SK-N-SH (cell line): Measurements from ENCODE around the gene DENND2C. TPM values are rescaled to one million over a fixed set of nuclear protein-coding genes. Genes with fewer than 3 reads are reported as not detected.

Source experiments
- CTCF ChIA-PET: fragments of 300-600, 350-600 bp; formaldehyde crosslinking; extraction: SDS; loops from one replicate; lab custom pipeline; 2021; lab: Yijun Ruan, JAX
- POLR2A ChIA-PET: fragments of 350-600 bp; sonication (Branson Sonifier 250); formaldehyde crosslinking; extraction: SDS; loops from one replicate; lab custom pipeline; 2020; ENCODE audit warnings: antibody characterized with exemption, inconsistent platforms; lab: Yijun Ruan, JAX
- DNase-seq: peaks from one replicate; pipeline ENCODE4 v3.0.0; 2012
- H2AFZ ChIP-seq: fragments of 200-600 bp; sonication (generic); 2 replicates; pipeline ENCODE4 v1.8.1; 2016; ENCODE audit warnings: antibody characterized with exemption, mild to moderate bottlenecking, low read depth
- H3F3A ChIP-seq: fragments of 200-600 bp; sonication (generic); replicated peaks from 2 replicates; pipeline ENCODE3; 2016; ENCODE audit warnings: antibody characterized with exemption, mild to moderate bottlenecking; ENCODE audit not compliant: insufficient read depth
- H3K27ac ChIP-seq, 2 experiments: fragments of 200-500 bp in 1 of 2; fragments of 200-600 bp in 1 of 2; sonication (Bioruptor generic) in 1 of 2; sonication (generic), shearing (Covaris generic) in 1 of 2; 2 replicates each; pipeline versions ENCODE4 v1.5.1 to v1.6.1; 2014 to 2016; ENCODE audit warnings: low read depth in 2 of 2, inconsistent platforms in 1 of 2, low read length in 1 of 2, mild to moderate bottlenecking in 1 of 2, mixed read lengths in 1 of 2
- H3K27me3 ChIP-seq: fragments of 200-600 bp; sonication (generic), shearing (Covaris generic); 2 replicates; pipeline ENCODE4 v1.6.1; 2016; ENCODE audit warnings: mixed run types; ENCODE audit not compliant: insufficient read depth
- H3K36me3 ChIP-seq, 2 experiments: fragments of 200-500 bp in 1 of 2; fragments of 200-600 bp in 1 of 2; sonication (Bioruptor generic) in 1 of 2; sonication (generic) in 1 of 2; replicated peaks in 1 of 2; 2 replicates each; pipeline versions ENCODE3 to v1.5.1; 2014 to 2016; ENCODE audit warnings: low read length in 1 of 2, mild to moderate bottlenecking in 1 of 2; ENCODE audit not compliant: insufficient read depth in 2 of 2, control insufficient read depth in 1 of 2
- H3K4me1 ChIP-seq, 2 experiments: fragments of 200-500 bp in 1 of 2; fragments of 200-600 bp in 1 of 2; sonication (Bioruptor generic) in 1 of 2; sonication (generic), shearing (Covaris generic) in 1 of 2; 2 replicates each; pipeline versions ENCODE4 v1.5.1 to v1.6.1; 2014 to 2016; ENCODE audit warnings: low read depth in 1 of 2, low read length in 1 of 2, mixed run types in 1 of 2; ENCODE audit not compliant: insufficient read depth in 2 of 2, control insufficient read depth in 1 of 2
- H3K4me2 ChIP-seq: fragments of 200-600 bp; sonication (generic), shearing (Covaris generic); 2 replicates; pipeline ENCODE4 v1.6.1; 2017; ENCODE audit warnings: mixed run types
- H3K4me3 ChIP-seq, 2 experiments: fragments of 200-500 bp in 1 of 2; fragments of 200-600 bp in 1 of 2; sonication (Bioruptor generic) in 1 of 2; sonication (generic), shearing (Covaris generic) in 1 of 2; 2 replicates each; pipeline versions ENCODE4 v1.5.1 to v1.8.1; 2014 to 2016; ENCODE audit warnings: low read depth in 2 of 2, inconsistent platforms in 1 of 2, low read length in 1 of 2, mild to moderate bottlenecking in 1 of 2, mixed read lengths in 1 of 2, moderate library complexity in 1 of 2
- H3K79me2 ChIP-seq: fragments of 200-600 bp; sonication (generic); 2 replicates; pipeline ENCODE4 v1.8.1; 2017; ENCODE audit warnings: mild to moderate bottlenecking; ENCODE audit not compliant: insufficient read depth
- H3K9ac ChIP-seq: fragments of 200-600 bp; sonication (generic); 2 replicates; pipeline ENCODE4 v1.6.1; 2017; ENCODE audit warnings: mixed run types
- H3K9me2 ChIP-seq: fragments of 200-600 bp; sonication (generic); 2 replicates; pipeline ENCODE4 v1.6.1; 2017; ENCODE audit warnings: mixed run types
- H3K9me3 ChIP-seq: fragments of 200-600 bp; sonication (generic); 2 replicates; pipeline ENCODE4 v1.6.1; 2017; ENCODE audit warnings: mixed run types, mild to moderate bottlenecking, moderate library complexity
- H4K20me1 ChIP-seq: fragments of 200-600 bp; sonication (generic); 2 replicates; pipeline ENCODE4 v1.6.1; 2017; ENCODE audit warnings: mild to moderate bottlenecking, mixed run types; ENCODE audit not compliant: insufficient read depth
- EP300 ChIP-seq, 2 experiments: IDR thresholded peaks; 2 replicates each; pipeline versions ENCODE4 v1.4.0 to v1.6.1; 2012; ENCODE audit warnings: borderline replicate concordance in 1 of 2, low read depth in 1 of 2, low read length in 1 of 2
- MEF2A ChIP-seq: IDR thresholded peaks from 2 replicates; pipeline ENCODE4 v1.4.0; 2012; ENCODE audit warnings: low read depth, borderline replicate concordance
- MXI1 ChIP-seq: IDR thresholded peaks from 2 replicates; pipeline ENCODE4 v1.6.1; 2012; ENCODE audit warnings: mild to moderate bottlenecking, low read depth, low read length, improper control_type of control experiment
- RAD21 ChIP-seq: IDR thresholded peaks from 2 replicates; pipeline ENCODE4 v1.6.1; 2012; ENCODE audit warnings: mild to moderate bottlenecking, low read length
- RFX5 ChIP-seq: IDR thresholded peaks from 2 replicates; pipeline ENCODE4 v1.6.1; 2012; ENCODE audit warnings: mild to moderate bottlenecking, improper control_type of control experiment, low read length
- SIN3A ChIP-seq: IDR thresholded peaks from 2 replicates; pipeline ENCODE4 v1.6.1; 2012; ENCODE audit warnings: low read depth, mild to moderate bottlenecking, low read length, moderate library complexity, borderline replicate concordance
- WGBS: methylation state at CpG from one replicate; pipeline ENCODE4 v1.1.6; 2017; ENCODE audit warnings: low lambda C conversion rate; 5-methylcytosine and 5-hydroxymethylcytosine counted together
- polyA plus RNA-seq, 3 experiments: library from polyadenylated mRNA; depleted of rRNA; stranded (reverse); fragments of >200 nt; gene quantifications; 2 replicates each; pipeline ENCODE4 v1.2.3, GENCODE V29; 2012
- TF ChIP-seq, protein P1 (sequence below): fragments of 200-600 bp; sonication (generic); IDR thresholded peaks from 2 replicates; pipeline ENCODE4 v1.6.1; 2017; ENCODE audit warnings: antibody characterized with exemption, mild to moderate bottlenecking, moderate library complexity
- TF ChIP-seq, protein P2 (sequence below): IDR thresholded peaks from 2 replicates; pipeline ENCODE4 v1.4.0; 2012; ENCODE audit warnings: low read depth, borderline replicate concordance
- TF ChIP-seq, protein P3 (sequence below): IDR thresholded peaks from 2 replicates; pipeline ENCODE4; 2012
- TF ChIP-seq, protein P4 (sequence below): fragments of 150-350 bp; IDR thresholded peaks from 2 replicates; pipeline ENCODE4 v1.6.1; 2016; ENCODE audit warnings: mild to moderate bottlenecking, low read depth, low read length

Gene DENND2C
- polyA plus RNA-seq, 1 of the 3 experiments (the other 2 are of a cell fraction) = 0.03 TPM

DNA sequence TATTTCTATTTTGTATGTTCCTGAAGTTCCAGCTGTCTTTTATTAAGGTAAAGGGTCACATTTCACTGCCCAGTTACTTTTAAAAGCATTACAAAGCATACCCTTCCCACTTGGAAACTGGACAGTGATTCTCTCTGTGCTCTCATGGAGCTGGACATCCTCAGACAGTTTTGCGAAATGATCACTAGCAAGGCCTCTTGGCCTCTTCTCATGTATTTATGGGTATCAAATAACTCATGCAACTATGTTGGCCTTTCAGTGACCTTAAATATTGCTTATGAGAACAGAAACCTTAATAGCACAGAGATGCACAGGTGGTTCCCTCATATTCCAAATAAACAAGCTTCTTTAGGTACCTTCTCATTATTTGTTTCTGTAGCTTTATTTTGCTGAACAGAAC lies 33.4 kb upstream of the DENND2C start:
- H4K20me1 ChIP-seq = no peaks in the 10 kb centered on the region
- no peak overlapping the region for H3K4me2 ChIP-seq
- DNase-seq = no peak
- WGBS = 100% methylated on average over 1 of the region's 1 CpG
- H3K4me1 ChIP-seq = no peaks in the 10 kb centered on the region; a peak in 1 of 4 replicates
- no peak overlapping the region for H3K4me3 ChIP-seq
- peaks cover 31 to 42% of the 10 kb centered on the region in 2 experiments for H3K36me3 ChIP-seq
- no peak overlapping the region for H3K9ac ChIP-seq
- H3K79me2 ChIP-seq = no peaks in the 10 kb centered on the region
- H3K27me3 ChIP-seq = no peaks in the 10 kb centered on the region; the same call in 1 of the 2 replicates
- H2AFZ ChIP-seq = no peak overlapping the region
- no peak overlapping the region for H3K27ac ChIP-seq
- H3K9me2 ChIP-seq = no peaks in the 10 kb centered on the region
- no peaks in the 10 kb centered on the region for H3K9me3 ChIP-seq
- TF ChIP-seq EP300 (IDR thresholded peaks at IDR 0.05; ENCODE audit: borderline replicate concordance in 1 of 2, low read depth in 1 of 2, low read length in 1 of 2) = no peak
- TF ChIP-seq, protein P1, sequence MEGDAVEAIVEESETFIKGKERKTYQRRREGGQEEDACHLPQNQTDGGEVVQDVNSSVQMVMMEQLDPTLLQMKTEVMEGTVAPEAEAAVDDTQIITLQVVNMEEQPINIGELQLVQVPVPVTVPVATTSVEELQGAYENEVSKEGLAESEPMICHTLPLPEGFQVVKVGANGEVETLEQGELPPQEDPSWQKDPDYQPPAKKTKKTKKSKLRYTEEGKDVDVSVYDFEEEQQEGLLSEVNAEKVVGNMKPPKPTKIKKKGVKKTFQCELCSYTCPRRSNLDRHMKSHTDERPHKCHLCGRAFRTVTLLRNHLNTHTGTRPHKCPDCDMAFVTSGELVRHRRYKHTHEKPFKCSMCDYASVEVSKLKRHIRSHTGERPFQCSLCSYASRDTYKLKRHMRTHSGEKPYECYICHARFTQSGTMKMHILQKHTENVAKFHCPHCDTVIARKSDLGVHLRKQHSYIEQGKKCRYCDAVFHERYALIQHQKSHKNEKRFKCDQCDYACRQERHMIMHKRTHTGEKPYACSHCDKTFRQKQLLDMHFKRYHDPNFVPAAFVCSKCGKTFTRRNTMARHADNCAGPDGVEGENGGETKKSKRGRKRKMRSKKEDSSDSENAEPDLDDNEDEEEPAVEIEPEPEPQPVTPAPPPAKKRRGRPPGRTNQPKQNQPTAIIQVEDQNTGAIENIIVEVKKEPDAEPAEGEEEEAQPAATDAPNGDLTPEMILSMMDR = no peak
- no peak for TF ChIP-seq MEF2A
- TF ChIP-seq MXI1 = no peak
- TF ChIP-seq, protein P2, sequence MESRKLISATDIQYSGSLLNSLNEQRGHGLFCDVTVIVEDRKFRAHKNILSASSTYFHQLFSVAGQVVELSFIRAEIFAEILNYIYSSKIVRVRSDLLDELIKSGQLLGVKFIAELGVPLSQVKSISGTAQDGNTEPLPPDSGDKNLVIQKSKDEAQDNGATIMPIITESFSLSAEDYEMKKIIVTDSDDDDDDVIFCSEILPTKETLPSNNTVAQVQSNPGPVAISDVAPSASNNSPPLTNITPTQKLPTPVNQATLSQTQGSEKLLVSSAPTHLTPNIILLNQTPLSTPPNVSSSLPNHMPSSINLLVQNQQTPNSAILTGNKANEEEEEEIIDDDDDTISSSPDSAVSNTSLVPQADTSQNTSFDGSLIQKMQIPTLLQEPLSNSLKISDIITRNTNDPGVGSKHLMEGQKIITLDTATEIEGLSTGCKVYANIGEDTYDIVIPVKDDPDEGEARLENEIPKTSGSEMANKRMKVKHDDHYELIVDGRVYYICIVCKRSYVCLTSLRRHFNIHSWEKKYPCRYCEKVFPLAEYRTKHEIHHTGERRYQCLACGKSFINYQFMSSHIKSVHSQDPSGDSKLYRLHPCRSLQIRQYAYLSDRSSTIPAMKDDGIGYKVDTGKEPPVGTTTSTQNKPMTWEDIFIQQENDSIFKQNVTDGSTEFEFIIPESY = no peak
- TF ChIP-seq, protein P3, sequence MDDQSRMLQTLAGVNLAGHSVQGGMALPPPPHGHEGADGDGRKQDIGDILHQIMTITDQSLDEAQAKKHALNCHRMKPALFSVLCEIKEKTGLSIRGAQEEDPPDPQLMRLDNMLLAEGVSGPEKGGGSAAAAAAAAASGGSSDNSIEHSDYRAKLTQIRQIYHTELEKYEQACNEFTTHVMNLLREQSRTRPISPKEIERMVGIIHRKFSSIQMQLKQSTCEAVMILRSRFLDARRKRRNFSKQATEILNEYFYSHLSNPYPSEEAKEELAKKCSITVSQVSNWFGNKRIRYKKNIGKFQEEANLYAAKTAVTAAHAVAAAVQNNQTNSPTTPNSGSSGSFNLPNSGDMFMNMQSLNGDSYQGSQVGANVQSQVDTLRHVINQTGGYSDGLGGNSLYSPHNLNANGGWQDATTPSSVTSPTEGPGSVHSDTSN = no peak
- TF ChIP-seq RAD21 = no peak
- no peak for TF ChIP-seq RFX5
- TF ChIP-seq SIN3A = no peak
- TF ChIP-seq, protein P4, sequence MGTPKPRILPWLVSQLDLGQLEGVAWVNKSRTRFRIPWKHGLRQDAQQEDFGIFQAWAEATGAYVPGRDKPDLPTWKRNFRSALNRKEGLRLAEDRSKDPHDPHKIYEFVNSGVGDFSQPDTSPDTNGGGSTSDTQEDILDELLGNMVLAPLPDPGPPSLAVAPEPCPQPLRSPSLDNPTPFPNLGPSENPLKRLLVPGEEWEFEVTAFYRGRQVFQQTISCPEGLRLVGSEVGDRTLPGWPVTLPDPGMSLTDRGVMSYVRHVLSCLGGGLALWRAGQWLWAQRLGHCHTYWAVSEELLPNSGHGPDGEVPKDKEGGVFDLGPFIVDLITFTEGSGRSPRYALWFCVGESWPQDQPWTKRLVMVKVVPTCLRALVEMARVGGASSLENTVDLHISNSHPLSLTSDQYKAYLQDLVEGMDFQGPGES = no peak
- POLR2A ChIA-PET = no interaction called here
- CTCF ChIA-PET = interaction anchor here (0.8 to 1.6 kb wide), 4 partner anchors 13 to 144 kb away, joined by 3 read pairs; partner anchors contain the start of genes CSDE1 and NRAS
- peaks cover 48% of the 10 kb centered on the region for H3F3A ChIP-seq
